ENCODE measurements around the gene AADAC.
"Not testable (repeated sequence)": the region's sequence is repeated elsewhere in the genome, so short reads cannot be mapped to it uniquely, and the experiment has no call there.

Gene AADAC

GRCh38 chr3:151859233-151859673, 45.3 kb downstream of the AADAC start:
- peak; percentile 39 for DNase-seq (ENCODE audit: low read depth)

GRCh38 chr3:151859905-151860304, 46.0 kb downstream of the AADAC start:
- peak; percentile 33 for DNase-seq (ENCODE audit: low read depth)

- DNase-seq (ENCODE audit: low read depth), result peak; percentile 65
These were observed 49.7 kb downstream of the AADAC start for GRCh38 chr3:151863611-151864010.

- DNase-seq (ENCODE audit: low read depth), result peak; percentile 91
These were observed 50.6 kb downstream of the AADAC start for GRCh38 chr3:151864423-151865101.

GRCh38 chr3:151866711-151867410, 52.9 kb downstream of the AADAC start:
- no peak for DNase-seq (ENCODE audit: low read depth)

- no peak for DNase-seq (ENCODE audit: low read depth)
These were observed 53.8 kb downstream of the AADAC start for GRCh38 chr3:151867666-151868065.

GRCh38 chr3:151869181-151869580, 55.3 kb downstream of the AADAC start:
- DNase-seq (ENCODE audit: low read depth), result no peak

GRCh38 chr3:151871639-151872468, 57.9 kb downstream of the AADAC start:
- DNase-seq (ENCODE audit: low read depth), result peak; percentile 27

GRCh38 chr3:151873398-151873797, 59.5 kb downstream of the AADAC start, which contains the start of gene SUCNR1:
TSS of gene SUCNR1 (plus strand) at chr3:151873643. CDS start at chr3:151879893, 6,250 bp downstream.
- DNase-seq (ENCODE audit: low read depth), result no peak

- not testable (repeated sequence) for DNase-seq (ENCODE audit: low read depth)
These were observed 60.2 kb downstream of the AADAC start for GRCh38 chr3:151874079-151874478.

- peak; percentile 54 for DNase-seq (ENCODE audit: low read depth)
These were observed 61.8 kb downstream of the AADAC start for GRCh38 chr3:151875759-151876158.

GRCh38 chr3:151877269-151877668, 63.4 kb downstream of the AADAC start:
- DNase-seq (ENCODE audit: low read depth), result no peak
